Astrocyte of the hippocampus (primary cell): ENCODE data around the gene RBMS1.

Experiments used
- DNase-seq: peaks from one replicate; pipeline ENCODE4 v3.0.0; 2011; ENCODE audit warnings: low read depth, low spot score

Gene RBMS1

GRCh38 chr2:160363055-160363454, 130.6 kb downstream of the RBMS1 start:
- no peak for DNase-seq

GRCh38 chr2:160362541-160362940, 131.1 kb downstream of the RBMS1 start:
- DNase-seq, result no peak

GRCh38 chr2:160362018-160362417, 131.6 kb downstream of the RBMS1 start:
- no peak for DNase-seq

GRCh38 chr2:160360089-160360757, 133.4 kb downstream of the RBMS1 start:
- DNase-seq, result no peak

- no peak for DNase-seq
These were observed 135.6 kb downstream of the RBMS1 start for GRCh38 chr2:160358046-160358445.

GRCh38 chr2:160356485-160356884, 137.1 kb downstream of the RBMS1 start:
- DNase-seq, result no peak

- no peak for DNase-seq
These were observed 138.5 kb downstream of the RBMS1 start for GRCh38 chr2:160355080-160355479.

GRCh38 chr2:160354677-160355076, 138.9 kb downstream of the RBMS1 start:
- no peak for DNase-seq

GRCh38 chr2:160353813-160354212, 139.8 kb downstream of the RBMS1 start:
- no peak for DNase-seq

- DNase-seq, result no peak
These were observed 140.4 kb downstream of the RBMS1 start for GRCh38 chr2:160353166-160353565.

GRCh38 chr2:160352500-160352899, 141.1 kb downstream of the RBMS1 start:
- DNase-seq, result no peak

- no peak for DNase-seq
These were observed 141.7 kb downstream of the RBMS1 start for GRCh38 chr2:160351956-160352355.

- DNase-seq, result no peak
These were observed 144.3 kb downstream of the RBMS1 start for GRCh38 chr2:160349306-160349705.

GRCh38 chr2:160347269-160347863, 146.2 kb downstream of the RBMS1 start:
- peak; percentile 53 for DNase-seq

- no peak for DNase-seq
These were observed 148.4 kb downstream of the RBMS1 start for GRCh38 chr2:160345071-160345764.

GRCh38 chr2:160343404-160343803, 150.2 kb downstream of the RBMS1 start:
- DNase-seq, result no peak

GRCh38 chr2:160339726-160340125, 153.9 kb downstream of the RBMS1 start:
- DNase-seq, result no peak

GRCh38 chr2:160338901-160339685, 154.5 kb downstream of the RBMS1 start:
- peak; percentile 35 for DNase-seq

- DNase-seq, result no peak
These were observed 155.9 kb downstream of the RBMS1 start for GRCh38 chr2:160337728-160338127.

GRCh38 chr2:160336635-160337034, 157.0 kb downstream of the RBMS1 start:
- no peak for DNase-seq

- no peak for DNase-seq
These were observed 157.5 kb downstream of the RBMS1 start for GRCh38 chr2:160336105-160336504.

GRCh38 chr2:160335441-160335840, 158.2 kb downstream of the RBMS1 start:
- no peak for DNase-seq
